Measurements from ENCODE around the gene UGGT2. TPM values are rescaled to one million over a fixed set of nuclear protein-coding genes. Genes with fewer than 3 reads are reported as not detected.
"Not testable (repeated sequence)": the region's sequence is repeated elsewhere in the genome, so short reads cannot be mapped to it uniquely, and the experiment has no call there.

UGGT2 gene
- total and polyA plus RNA-seq, 9 of the 15 experiments (the other 6 are each of a cell fraction or from before 2014, with no cell fraction given) = 3.5 to 24.5 (median 18.3) TPM

DNA sequence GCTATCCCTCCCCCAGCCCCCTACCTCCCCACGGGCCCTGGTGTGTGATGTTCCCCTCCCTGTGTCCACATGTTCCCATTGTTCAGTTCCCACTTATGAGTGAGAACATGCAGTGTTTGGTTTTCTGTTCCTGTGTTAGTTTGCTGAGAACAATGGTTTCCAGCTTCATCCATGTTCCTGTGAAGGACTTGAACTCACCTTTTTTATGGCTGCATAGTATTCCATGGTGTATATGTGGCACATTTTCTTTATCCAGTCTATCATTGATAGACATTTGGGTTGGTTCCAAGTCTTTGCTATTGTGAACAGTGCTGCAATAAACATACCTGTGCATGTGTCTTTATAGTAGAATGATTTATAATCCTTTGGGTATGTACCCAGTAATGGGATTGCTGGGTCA is 271.3 kb downstream of the UGGT2 start:
- H3K4me1 ChIP-seq (replicated peaks in 1 of 2; ENCODE audit: control insufficient read depth in 2 of 2, insufficient read depth in 2 of 2, low read length in 2 of 2); DNase-seq (ENCODE audit: extremely low read depth in 1 of 4, low spot score in 3 of 4); in situ Hi-C loops (cut with MboI); BruUV-seq (replicated peaks); CTCF ChIA-PET (ENCODE audit: low intra/inter-chr PET ratio); H3K9me3 ChIP-seq (replicated peaks; ENCODE audit: control insufficient read depth, insufficient read depth, low read depth, low read length); POLR2A ChIA-PET; H4K20me1 ChIP-seq (replicated peaks; ENCODE audit: control insufficient read depth, insufficient read depth, low read length); H3K27ac ChIP-seq (ENCODE audit: extremely low read depth, low read depth, low read length); H3K9ac ChIP-seq (ENCODE audit: insufficient read depth in 1 of 2, low read depth in 2 of 2, low read length in 2 of 2); H3K4me2 ChIP-seq (ENCODE audit: insufficient read depth, low read length); intact Hi-C loops (cut with micrococcal nuclease); H3K27me3 ChIP-seq (ENCODE audit: control insufficient read depth in 2 of 2, insufficient read depth in 2 of 2, low read length in 2 of 2); FAIRE-seq; H3K4me3 ChIP-seq; H3K79me2 ChIP-seq (ENCODE audit: control insufficient read depth, insufficient read depth, low read length); ATAC-seq; H3K9me1 ChIP-seq (ENCODE audit: control insufficient read depth, insufficient read depth, low read length); H2AFZ ChIP-seq (ENCODE audit: low read depth, low read length): not testable (repeated sequence)
- peaks cover 15% of the 10 kb centered on the region; the same call in 2 of the 3 replicates for H3K36me3 ChIP-seq (ENCODE audit: control insufficient read depth, insufficient read depth, low read length)
- TF ChIP-seq ZNF146 (CRISPR knock-in tag; IDR thresholded peaks at IDR 0.05; ENCODE audit: unreplicated experiment) = peak; percentile 84
- no CpG with 5 or more reads among the region's 1 CpG for WGBS (ENCODE audit: insufficient coverage, low coverage, missing lambda C conversion rate)

DNA sequence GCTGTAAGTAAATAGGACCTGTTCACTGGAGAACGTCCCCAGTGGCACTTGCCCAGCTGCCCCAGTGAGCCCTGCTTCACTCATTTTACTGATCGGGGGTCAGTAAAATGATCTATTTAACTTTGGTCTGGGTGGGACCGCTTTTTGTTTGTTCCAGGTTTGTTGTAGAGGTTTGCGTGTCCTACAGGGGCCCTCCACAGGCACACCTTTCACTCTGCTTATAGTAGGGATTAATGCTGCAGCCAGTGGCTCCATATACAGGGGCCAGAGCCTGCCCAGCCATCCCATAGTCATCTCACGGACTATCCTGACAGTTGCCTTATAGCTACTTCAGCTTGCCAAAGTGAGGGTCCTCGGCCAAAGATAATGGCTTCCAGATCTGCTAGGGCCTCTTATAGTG is 272.2 kb downstream of the UGGT2 start:
- Histone ChIP-seq H3K9me3 (replicated peaks; ENCODE audit: control insufficient read depth, insufficient read depth, low read depth, low read length) (no peaks in the 10 kb centered on the region), H3K9me1 (ENCODE audit: control insufficient read depth, insufficient read depth, low read length) (no peaks in the 10 kb centered on the region), H3K4me3 (no peak overlapping the region), H3K27ac (ENCODE audit: extremely low read depth, low read depth, low read length) (no peak overlapping the region), H3K36me3 (ENCODE audit: control insufficient read depth, insufficient read depth, low read length) (peaks cover 10% of the 10 kb centered on the region; the same call in 2 of the 3 replicates), H4K20me1 (replicated peaks; ENCODE audit: control insufficient read depth, insufficient read depth, low read length) (no peaks in the 10 kb centered on the region), H3K79me2 (ENCODE audit: control insufficient read depth, insufficient read depth, low read length) (no peaks in the 10 kb centered on the region), H2AFZ (ENCODE audit: low read depth, low read length) (no peak overlapping the region), H3K9ac (ENCODE audit: insufficient read depth in 1 of 2, low read depth in 2 of 2, low read length in 2 of 2) (no peak overlapping the region), H3K4me2 (ENCODE audit: insufficient read depth, low read length) (no peak overlapping the region), H3K4me1 (replicated peaks in 1 of 2; ENCODE audit: control insufficient read depth in 2 of 2, insufficient read depth in 2 of 2, low read length in 2 of 2) (no peaks in the 10 kb centered on the region), H3K27me3 (ENCODE audit: control insufficient read depth in 2 of 2, insufficient read depth in 2 of 2, low read length in 2 of 2) (no peaks in the 10 kb centered on the region)
- ATAC-seq (no peak), FAIRE-seq (no peak), DNase-seq (ENCODE audit: extremely low read depth in 1 of 4, low spot score in 3 of 4) (no peak)
- intact Hi-C loops (cut with micrococcal nuclease) = no loop called here
- WGBS (ENCODE audit: insufficient coverage, low coverage, missing lambda C conversion rate) = 95% methylated on average over 5 of the region's 6 CpGs
- TF ChIP-seq, protein P1, sequence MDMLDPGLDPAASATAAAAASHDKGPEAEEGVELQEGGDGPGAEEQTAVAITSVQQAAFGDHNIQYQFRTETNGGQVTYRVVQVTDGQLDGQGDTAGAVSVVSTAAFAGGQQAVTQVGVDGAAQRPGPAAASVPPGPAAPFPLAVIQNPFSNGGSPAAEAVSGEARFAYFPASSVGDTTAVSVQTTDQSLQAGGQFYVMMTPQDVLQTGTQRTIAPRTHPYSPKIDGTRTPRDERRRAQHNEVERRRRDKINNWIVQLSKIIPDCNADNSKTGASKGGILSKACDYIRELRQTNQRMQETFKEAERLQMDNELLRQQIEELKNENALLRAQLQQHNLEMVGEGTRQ (CRISPR knock-in tag; IDR thresholded peaks at IDR 0.05) = no peak
- TF ChIP-seq LARP7 (IDR thresholded peaks at IDR 0.05) (no peak), POLR2H (tag; IDR thresholded peaks at IDR 0.05; ENCODE audit: low read depth) (no peak), PYGO2 (tag; IDR thresholded peaks at IDR 0.05) (no peak)
- TF ChIP-seq, protein P2, sequence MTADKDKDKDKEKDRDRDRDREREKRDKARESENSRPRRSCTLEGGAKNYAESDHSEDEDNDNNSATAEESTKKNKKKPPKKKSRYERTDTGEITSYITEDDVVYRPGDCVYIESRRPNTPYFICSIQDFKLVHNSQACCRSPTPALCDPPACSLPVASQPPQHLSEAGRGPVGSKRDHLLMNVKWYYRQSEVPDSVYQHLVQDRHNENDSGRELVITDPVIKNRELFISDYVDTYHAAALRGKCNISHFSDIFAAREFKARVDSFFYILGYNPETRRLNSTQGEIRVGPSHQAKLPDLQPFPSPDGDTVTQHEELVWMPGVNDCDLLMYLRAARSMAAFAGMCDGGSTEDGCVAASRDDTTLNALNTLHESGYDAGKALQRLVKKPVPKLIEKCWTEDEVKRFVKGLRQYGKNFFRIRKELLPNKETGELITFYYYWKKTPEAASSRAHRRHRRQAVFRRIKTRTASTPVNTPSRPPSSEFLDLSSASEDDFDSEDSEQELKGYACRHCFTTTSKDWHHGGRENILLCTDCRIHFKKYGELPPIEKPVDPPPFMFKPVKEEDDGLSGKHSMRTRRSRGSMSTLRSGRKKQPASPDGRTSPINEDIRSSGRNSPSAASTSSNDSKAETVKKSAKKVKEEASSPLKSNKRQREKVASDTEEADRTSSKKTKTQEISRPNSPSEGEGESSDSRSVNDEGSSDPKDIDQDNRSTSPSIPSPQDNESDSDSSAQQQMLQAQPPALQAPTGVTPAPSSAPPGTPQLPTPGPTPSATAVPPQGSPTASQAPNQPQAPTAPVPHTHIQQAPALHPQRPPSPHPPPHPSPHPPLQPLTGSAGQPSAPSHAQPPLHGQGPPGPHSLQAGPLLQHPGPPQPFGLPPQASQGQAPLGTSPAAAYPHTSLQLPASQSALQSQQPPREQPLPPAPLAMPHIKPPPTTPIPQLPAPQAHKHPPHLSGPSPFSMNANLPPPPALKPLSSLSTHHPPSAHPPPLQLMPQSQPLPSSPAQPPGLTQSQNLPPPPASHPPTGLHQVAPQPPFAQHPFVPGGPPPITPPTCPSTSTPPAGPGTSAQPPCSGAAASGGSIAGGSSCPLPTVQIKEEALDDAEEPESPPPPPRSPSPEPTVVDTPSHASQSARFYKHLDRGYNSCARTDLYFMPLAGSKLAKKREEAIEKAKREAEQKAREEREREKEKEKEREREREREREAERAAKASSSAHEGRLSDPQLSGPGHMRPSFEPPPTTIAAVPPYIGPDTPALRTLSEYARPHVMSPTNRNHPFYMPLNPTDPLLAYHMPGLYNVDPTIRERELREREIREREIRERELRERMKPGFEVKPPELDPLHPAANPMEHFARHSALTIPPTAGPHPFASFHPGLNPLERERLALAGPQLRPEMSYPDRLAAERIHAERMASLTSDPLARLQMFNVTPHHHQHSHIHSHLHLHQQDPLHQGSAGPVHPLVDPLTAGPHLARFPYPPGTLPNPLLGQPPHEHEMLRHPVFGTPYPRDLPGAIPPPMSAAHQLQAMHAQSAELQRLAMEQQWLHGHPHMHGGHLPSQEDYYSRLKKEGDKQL (CRISPR knock-in tag; IDR thresholded peaks at IDR 0.05; ENCODE audit: borderline replicate concordance) = no peak
- TF ChIP-seq, protein P3, sequence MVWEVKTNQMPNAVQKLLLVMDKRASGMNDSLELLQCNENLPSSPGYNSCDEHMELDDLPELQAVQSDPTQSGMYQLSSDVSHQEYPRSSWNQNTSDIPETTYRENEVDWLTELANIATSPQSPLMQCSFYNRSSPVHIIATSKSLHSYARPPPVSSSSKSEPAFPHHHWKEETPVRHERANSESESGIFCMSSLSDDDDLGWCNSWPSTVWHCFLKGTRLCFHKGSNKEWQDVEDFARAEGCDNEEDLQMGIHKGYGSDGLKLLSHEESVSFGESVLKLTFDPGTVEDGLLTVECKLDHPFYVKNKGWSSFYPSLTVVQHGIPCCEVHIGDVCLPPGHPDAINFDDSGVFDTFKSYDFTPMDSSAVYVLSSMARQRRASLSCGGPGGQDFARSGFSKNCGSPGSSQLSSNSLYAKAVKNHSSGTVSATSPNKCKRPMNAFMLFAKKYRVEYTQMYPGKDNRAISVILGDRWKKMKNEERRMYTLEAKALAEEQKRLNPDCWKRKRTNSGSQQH (CRISPR knock-in tag; IDR thresholded peaks at IDR 0.05) = no peak
- no TSS peak for BruUV-seq (replicated peaks)
- POLR2A ChIA-PET = interaction anchor here (0.6 to 1.3 kb wide), 2 partner anchors 8 to 9 kb away, joined by 3 read pairs; no protein-coding TSS in a partner anchor
- in situ Hi-C loops (cut with MboI) = no loop called here
- CTCF ChIA-PET (ENCODE audit: low intra/inter-chr PET ratio) = no interaction called here
